Activated CD4-positive, alpha-beta T cell treated with anti-CD3 and anti-CD28 coated beads for 24 hours (primary cell): ENCODE data around the gene CACNA1E.

Source experiments
- DNase-seq, 2 donors: peaks; one replicate each; pipeline ENCODE4 v3.0.0-alpha.2; 2020; ENCODE audit warnings: low read depth in 2 of 2

The CACNA1E gene

GRCh38 chr1:181680332-181680731 lies 197.0 kb downstream of the CACNA1E start:
- DNase-seq: no peak

GRCh38 chr1:181680871-181681270 lies 197.6 kb downstream of the CACNA1E start:
- no peak for DNase-seq

GRCh38 chr1:181685211-181685610 lies 201.9 kb downstream of the CACNA1E start:
- DNase-seq: no peak

GRCh38 chr1:181701891-181702290 lies 218.6 kb downstream of the CACNA1E start:
- no peak for DNase-seq

- DNase-seq: no peak
Observed at GRCh38 chr1:181704546-181704945, 221.2 kb downstream of the CACNA1E start.

- no peak for DNase-seq
Observed at GRCh38 chr1:181711820-181712219, 228.5 kb downstream of the CACNA1E start.

GRCh38 chr1:181712711-181713110 lies 229.4 kb downstream of the CACNA1E start:
- no peak for DNase-seq

GRCh38 chr1:181714428-181714827 lies 231.1 kb downstream of the CACNA1E start:
- DNase-seq: no peak

- DNase-seq: no peak
Observed at GRCh38 chr1:181718034-181718433, 234.7 kb downstream of the CACNA1E start.

GRCh38 chr1:181726320-181727012 lies 243.1 kb downstream of the CACNA1E start:
- DNase-seq: no peak

- no peak for DNase-seq
Observed at GRCh38 chr1:181730606-181731005, 247.3 kb downstream of the CACNA1E start.

GRCh38 chr1:181732218-181732990 lies 249.1 kb downstream of the CACNA1E start:
- DNase-seq: no peak

- no peak for DNase-seq
Observed at GRCh38 chr1:181733486-181733885, 250.2 kb downstream of the CACNA1E start.

GRCh38 chr1:181737056-181737455 lies 253.7 kb downstream of the CACNA1E start:
- DNase-seq: no peak

GRCh38 chr1:181739214-181739613 lies 255.9 kb downstream of the CACNA1E start:
- DNase-seq: no peak

- DNase-seq: no peak
Observed at GRCh38 chr1:181742426-181742825, 259.1 kb downstream of the CACNA1E start.

GRCh38 chr1:181743878-181744312 lies 260.6 kb downstream of the CACNA1E start:
- no peak for DNase-seq

- DNase-seq: no peak
Observed at GRCh38 chr1:181746224-181746623, 262.9 kb downstream of the CACNA1E start.

GRCh38 chr1:181748013-181748412 lies 264.7 kb downstream of the CACNA1E start:
- DNase-seq: no peak

- DNase-seq: no peak
Observed at GRCh38 chr1:181754103-181754502, 270.8 kb downstream of the CACNA1E start.

GRCh38 chr1:181759481-181759880 lies 276.2 kb downstream of the CACNA1E start:
- no peak for DNase-seq

- DNase-seq: no peak
Observed at GRCh38 chr1:181763736-181764135, 280.4 kb downstream of the CACNA1E start.

- no peak for DNase-seq
Observed at GRCh38 chr1:181765451-181766026, 282.2 kb downstream of the CACNA1E start.
